Muscle layer of colon (tissue), 2 donors: ENCODE measurements around the gene GRID1.

Experiments
- H3K27ac ChIP-seq: one replicate; pipeline ENCODE4 v1.7.0; 2013; ENCODE audit warnings: low read depth, mild to moderate bottlenecking, low read length, moderate library complexity
- H3K27me3 ChIP-seq, 2 donors: one replicate each; pipeline ENCODE4 v1.7.0; 2013; ENCODE audit warnings: low read length in 2 of 2, mild to moderate bottlenecking in 2 of 2; ENCODE audit not compliant: insufficient read depth in 2 of 2, control insufficient read depth in 1 of 2
- H3K36me3 ChIP-seq: one replicate; pipeline ENCODE4 v1.7.0; 2013; ENCODE audit warnings: mild to moderate bottlenecking, low read length; ENCODE audit not compliant: insufficient read depth
- H3K4me1 ChIP-seq: one replicate; pipeline ENCODE4 v1.7.0; 2013; ENCODE audit warnings: mild to moderate bottlenecking, low read length; ENCODE audit not compliant: insufficient read depth
- H3K4me3 ChIP-seq, 2 donors: one replicate each; pipeline ENCODE4 v1.7.0; 2013; ENCODE audit warnings: low read length in 2 of 2, low read depth in 1 of 2, mild to moderate bottlenecking in 1 of 2, moderate library complexity in 1 of 2
- H3K9ac ChIP-seq: one replicate; pipeline ENCODE4 v1.7.0; 2013; ENCODE audit warnings: low read length
- H3K9me3 ChIP-seq: one replicate; pipeline ENCODE4 v1.7.0; 2013; ENCODE audit warnings: mild to moderate bottlenecking, low read length
- donor health status: abdominal sarcoma.
- donor health status: Adenocarcinoma of cecum.

The GRID1 gene

DNA sequence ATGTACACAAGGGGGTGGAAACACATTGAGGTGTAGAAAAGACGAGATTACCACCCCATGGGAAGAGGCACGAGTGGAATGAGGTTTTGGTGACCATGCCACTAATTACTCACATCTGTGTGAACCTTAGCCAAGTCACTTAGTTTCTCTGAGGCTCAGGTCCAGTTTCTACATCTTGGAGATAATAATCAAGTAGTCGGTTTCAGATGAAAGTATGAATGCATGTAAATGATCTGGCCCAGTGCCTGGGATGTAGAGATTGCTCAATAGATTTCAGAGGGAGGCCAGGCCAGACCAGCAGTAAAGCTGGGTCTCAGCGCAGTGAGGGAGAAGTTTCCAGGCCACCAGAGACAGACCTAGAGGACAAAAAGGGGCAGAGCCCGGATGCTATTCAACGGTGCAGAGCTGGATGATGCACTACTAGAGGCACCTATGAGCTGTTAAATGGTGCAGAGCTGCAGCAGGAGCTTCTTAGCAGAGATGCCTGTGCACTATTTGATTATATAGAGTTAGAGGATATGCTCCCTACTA, 725.1 kb downstream of the GRID1 start:
- H3K27me3 ChIP-seq = no peaks in the 10 kb centered on the region
- no peaks in the 10 kb centered on the region for H3K9me3 ChIP-seq
- H3K27ac ChIP-seq = no peak overlapping the region
- no peaks in the 10 kb centered on the region for H3K36me3 ChIP-seq
- H3K4me3 ChIP-seq = no peak overlapping the region
- no peak overlapping the region for H3K9ac ChIP-seq
- H3K4me1 ChIP-seq = peaks cover 15% of the 10 kb centered on the region

DNA sequence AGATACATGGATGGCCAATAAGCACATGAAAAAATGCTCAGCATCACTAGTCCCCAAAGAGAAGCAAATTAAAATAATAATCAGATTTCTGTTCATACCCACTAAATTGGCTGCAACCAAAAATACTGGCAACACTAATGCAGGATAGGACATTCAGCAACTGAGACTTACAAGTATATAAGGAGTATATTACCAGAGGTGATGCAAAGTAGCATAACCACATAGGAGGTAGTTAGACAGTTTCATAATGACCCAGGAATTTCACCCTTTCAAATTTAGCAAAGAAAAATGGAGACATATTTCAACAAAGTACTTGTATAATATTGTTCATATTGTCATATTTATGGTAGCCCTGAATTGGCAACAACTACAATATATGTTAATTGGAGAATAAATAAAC, 727.8 kb downstream of the GRID1 start:
- H3K9ac ChIP-seq = no peak overlapping the region
- H3K4me1 ChIP-seq = peaks cover 15% of the 10 kb centered on the region
- no peak overlapping the region for H3K4me3 ChIP-seq
- H3K9me3 ChIP-seq = no peaks in the 10 kb centered on the region
- no peaks in the 10 kb centered on the region for H3K36me3 ChIP-seq
- H3K27ac ChIP-seq = no peak overlapping the region
- H3K27me3 ChIP-seq = no peaks in the 10 kb centered on the region

DNA sequence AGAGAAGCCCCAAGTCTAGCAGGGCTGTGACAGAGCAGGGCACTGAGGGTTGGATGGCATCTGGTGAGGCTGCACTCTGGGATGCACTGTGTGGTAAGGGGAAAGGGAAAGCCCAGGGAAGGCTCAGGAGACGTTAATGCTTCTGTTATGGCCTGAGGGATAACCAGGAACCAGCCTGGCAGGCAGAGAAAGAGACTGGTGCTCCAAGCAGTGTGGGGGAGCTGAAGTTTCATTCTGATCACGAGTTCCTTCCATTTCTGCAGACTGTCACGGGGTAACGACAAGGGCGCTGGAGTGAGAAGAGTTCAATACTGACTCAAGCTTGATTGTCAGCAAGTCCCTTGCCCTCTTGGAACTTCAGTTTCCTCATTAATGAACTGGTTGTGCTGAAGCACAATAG, 730.9 kb downstream of the GRID1 start:
- no peak overlapping the region for H3K27ac ChIP-seq
- no peaks in the 10 kb centered on the region for H3K4me1 ChIP-seq
- H3K9me3 ChIP-seq = no peaks in the 10 kb centered on the region
- H3K27me3 ChIP-seq = no peaks in the 10 kb centered on the region
- no peak overlapping the region for H3K9ac ChIP-seq
- H3K4me3 ChIP-seq = no peak overlapping the region
- no peaks in the 10 kb centered on the region for H3K36me3 ChIP-seq

DNA sequence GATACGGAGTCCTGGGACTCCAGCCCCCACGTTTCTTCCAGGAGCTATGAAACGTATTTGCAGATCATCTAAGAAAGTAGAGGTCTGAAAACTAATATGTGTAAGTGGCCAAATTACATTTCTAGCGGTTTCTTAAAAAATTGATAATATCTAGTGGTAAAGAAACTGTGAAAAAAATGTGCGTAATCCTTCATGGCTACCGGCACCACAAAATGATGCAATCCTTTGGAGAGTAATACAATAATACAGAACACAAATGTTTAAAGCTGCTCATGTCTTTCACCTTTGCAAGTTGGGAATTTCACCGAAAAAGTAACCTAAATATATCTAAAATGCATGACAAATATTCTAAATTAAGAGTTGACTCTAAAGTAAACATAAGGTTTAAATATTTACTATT, 742.1 kb downstream of the GRID1 start:
- no peak overlapping the region for H3K27ac ChIP-seq
- H3K9ac ChIP-seq = no peak overlapping the region
- no peaks in the 10 kb centered on the region for H3K36me3 ChIP-seq
- H3K27me3 ChIP-seq = no peaks in the 10 kb centered on the region
- no peaks in the 10 kb centered on the region for H3K9me3 ChIP-seq
- no peak overlapping the region for H3K4me3 ChIP-seq
- no peaks in the 10 kb centered on the region for H3K4me1 ChIP-seq

DNA sequence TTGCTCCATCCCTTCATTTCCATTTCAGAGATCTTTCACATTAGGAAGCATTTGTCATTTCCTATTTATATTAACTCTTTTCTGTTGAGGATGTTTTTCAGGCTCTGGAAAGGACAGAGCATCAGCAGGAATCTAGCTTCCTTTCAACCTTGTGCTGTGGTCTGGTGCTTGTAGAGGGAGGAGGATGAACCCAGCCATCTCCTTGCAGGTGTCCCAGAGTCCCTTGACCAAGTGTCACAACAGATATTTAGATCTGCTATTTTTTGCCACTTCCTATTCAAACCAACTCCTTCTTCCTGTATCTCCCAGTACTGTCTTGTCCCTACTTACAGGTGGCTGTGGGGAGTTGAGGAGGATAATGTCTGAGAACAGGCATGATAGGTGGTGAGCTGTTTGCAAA, 742.8 kb downstream of the GRID1 start:
- Histone ChIP-seq H3K9me3 (no peaks in the 10 kb centered on the region), H3K27me3 (no peaks in the 10 kb centered on the region), H3K4me1 (no peaks in the 10 kb centered on the region), H3K27ac (no peak overlapping the region), H3K36me3 (no peaks in the 10 kb centered on the region), H3K4me3 (no peak overlapping the region), H3K9ac (no peak overlapping the region)

DNA sequence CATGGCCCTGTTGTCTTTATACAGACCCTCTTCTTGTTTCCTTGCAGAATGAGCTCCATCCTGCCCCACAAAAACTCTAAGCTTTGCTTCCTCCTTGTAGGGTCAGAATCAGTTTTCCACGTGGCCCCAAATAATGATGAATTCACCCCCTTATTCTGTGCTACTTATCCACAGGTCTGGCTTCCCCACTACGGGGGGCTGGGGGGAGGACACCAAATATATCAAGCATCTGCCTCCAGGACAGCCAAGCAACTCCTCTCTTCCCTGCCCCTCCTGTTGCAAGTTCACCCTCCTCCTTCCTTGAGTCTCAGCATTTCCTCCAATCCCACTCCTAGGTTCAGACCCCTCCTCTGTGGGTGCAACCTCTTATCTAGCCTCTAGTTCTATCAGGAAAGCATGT, 743.3 kb downstream of the GRID1 start:
- Histone ChIP-seq H3K4me3 (no peak overlapping the region), H3K9me3 (no peaks in the 10 kb centered on the region), H3K27ac (no peak overlapping the region), H3K9ac (no peak overlapping the region), H3K4me1 (no peaks in the 10 kb centered on the region), H3K36me3 (no peaks in the 10 kb centered on the region), H3K27me3 (no peaks in the 10 kb centered on the region)

DNA sequence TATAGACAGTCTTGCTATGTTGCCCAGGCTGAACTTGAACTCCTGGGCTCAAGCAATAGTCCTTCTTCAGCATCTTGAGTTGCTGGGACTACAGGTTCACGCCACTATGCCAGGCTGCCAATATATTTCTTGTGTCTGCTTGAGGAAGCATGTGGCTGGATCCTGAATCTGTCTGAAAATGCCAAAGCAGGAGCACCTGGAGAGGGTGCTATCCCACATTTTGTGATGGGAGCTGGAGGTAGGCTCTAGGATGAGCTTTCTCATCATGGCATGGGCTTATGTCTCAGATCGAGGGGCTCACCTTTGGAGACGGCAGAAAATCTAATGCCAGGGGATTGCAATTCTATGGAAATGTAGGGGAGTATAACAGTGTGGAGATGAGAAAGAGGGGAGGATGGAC, 744.2 kb downstream of the GRID1 start:
- no peaks in the 10 kb centered on the region for H3K27me3 ChIP-seq
- H3K36me3 ChIP-seq = no peaks in the 10 kb centered on the region
- no peak overlapping the region for H3K27ac ChIP-seq
- no peak overlapping the region for H3K9ac ChIP-seq
- H3K4me3 ChIP-seq = no peak overlapping the region
- H3K4me1 ChIP-seq = no peaks in the 10 kb centered on the region
- H3K9me3 ChIP-seq = no peaks in the 10 kb centered on the region

DNA sequence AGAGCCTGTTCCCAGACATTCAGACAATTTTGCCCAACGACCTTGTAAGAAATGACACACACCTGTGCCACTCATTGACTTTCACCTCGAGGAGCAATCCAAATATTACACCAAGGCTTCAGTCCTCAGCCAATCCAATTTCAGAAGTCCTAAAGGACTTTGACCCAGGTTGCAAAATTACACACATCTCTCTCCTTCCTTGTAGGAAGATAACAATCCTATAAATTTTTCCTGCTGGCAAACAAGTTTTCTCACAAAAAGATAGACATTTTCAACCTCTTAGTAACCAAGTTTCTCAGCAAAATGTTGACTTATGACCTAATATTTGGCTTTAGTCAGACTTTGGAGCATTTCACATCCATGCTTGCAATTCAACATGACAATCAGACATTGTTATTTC, 745.0 kb downstream of the GRID1 start:
- no peaks in the 10 kb centered on the region for H3K4me1 ChIP-seq
- H3K9me3 ChIP-seq = no peaks in the 10 kb centered on the region
- no peak overlapping the region for H3K9ac ChIP-seq
- H3K4me3 ChIP-seq = no peak overlapping the region
- no peaks in the 10 kb centered on the region for H3K36me3 ChIP-seq
- H3K27ac ChIP-seq = no peak overlapping the region
- no peaks in the 10 kb centered on the region for H3K27me3 ChIP-seq

DNA sequence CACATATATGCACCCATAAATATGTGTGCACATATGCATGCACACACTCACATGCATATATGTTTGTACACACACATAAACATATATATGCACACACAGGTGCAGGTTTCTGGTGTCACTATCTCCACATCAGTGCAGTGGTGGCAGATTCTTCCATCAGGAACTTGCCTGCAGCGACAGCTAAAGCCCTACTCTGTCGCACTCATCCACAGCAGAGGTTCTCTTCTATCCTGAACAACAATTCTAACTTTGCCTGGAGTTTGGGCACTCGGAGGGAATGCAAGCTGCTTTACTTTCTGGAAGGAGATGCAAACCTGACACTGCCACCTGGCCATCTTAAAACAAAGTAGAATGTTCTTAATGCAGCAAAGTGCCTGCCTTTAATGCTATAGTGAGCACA, 745.8 kb downstream of the GRID1 start:
- Histone ChIP-seq H3K27me3 (no peaks in the 10 kb centered on the region), H3K9ac (no peak overlapping the region), H3K9me3 (no peaks in the 10 kb centered on the region), H3K36me3 (no peaks in the 10 kb centered on the region), H3K27ac (no peak overlapping the region), H3K4me3 (no peak overlapping the region), H3K4me1 (no peaks in the 10 kb centered on the region)

DNA sequence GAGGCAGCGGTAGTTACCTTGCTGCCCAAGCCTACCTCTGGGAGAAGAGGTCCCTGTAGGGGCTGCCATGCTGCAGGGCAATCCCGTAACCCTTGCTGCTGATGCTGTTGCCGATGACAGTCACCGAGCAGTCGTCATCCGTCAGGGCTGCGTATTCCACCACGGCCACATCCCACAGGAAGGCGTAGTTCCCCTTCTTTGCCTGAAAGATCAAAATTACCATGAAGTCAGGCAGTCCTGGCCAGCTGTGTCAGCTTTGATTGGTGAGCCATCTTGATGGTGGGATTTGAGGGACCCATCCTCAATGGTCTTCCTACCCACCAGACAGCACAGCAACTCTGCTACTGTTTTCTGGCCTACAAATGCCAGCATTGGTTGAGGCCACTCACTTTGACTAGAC, 746.8 kb downstream of the GRID1 start:
- Histone ChIP-seq H3K9ac (no peak overlapping the region), H3K36me3 (no peaks in the 10 kb centered on the region), H3K27me3 (no peaks in the 10 kb centered on the region), H3K4me3 (no peak overlapping the region), H3K9me3 (no peaks in the 10 kb centered on the region), H3K4me1 (no peaks in the 10 kb centered on the region), H3K27ac (no peak overlapping the region)

DNA sequence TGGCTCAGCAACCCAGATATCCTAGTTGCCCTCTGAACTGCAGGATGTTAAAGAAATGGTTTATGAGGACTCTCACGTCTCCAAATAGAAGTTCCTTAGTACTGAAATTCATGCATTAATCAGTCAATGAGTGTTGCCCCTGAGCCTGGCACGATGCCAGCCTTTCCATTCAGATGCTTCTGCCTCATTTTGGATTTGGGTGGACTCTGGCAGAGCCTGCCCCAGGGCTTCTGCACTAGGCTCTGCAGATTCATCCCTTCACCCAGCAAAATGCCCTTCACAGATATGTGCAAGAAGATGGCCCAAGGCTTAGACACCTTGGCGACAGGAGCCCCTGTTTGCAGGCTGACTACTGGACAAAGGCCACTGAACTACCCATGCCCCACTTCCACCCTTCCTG, 747.8 kb downstream of the GRID1 start:
- H3K27ac ChIP-seq = no peak overlapping the region
- H3K4me1 ChIP-seq = no peaks in the 10 kb centered on the region
- no peaks in the 10 kb centered on the region for H3K27me3 ChIP-seq
- no peak overlapping the region for H3K4me3 ChIP-seq
- no peaks in the 10 kb centered on the region for H3K9me3 ChIP-seq
- no peak overlapping the region for H3K9ac ChIP-seq
- H3K36me3 ChIP-seq = no peaks in the 10 kb centered on the region

DNA sequence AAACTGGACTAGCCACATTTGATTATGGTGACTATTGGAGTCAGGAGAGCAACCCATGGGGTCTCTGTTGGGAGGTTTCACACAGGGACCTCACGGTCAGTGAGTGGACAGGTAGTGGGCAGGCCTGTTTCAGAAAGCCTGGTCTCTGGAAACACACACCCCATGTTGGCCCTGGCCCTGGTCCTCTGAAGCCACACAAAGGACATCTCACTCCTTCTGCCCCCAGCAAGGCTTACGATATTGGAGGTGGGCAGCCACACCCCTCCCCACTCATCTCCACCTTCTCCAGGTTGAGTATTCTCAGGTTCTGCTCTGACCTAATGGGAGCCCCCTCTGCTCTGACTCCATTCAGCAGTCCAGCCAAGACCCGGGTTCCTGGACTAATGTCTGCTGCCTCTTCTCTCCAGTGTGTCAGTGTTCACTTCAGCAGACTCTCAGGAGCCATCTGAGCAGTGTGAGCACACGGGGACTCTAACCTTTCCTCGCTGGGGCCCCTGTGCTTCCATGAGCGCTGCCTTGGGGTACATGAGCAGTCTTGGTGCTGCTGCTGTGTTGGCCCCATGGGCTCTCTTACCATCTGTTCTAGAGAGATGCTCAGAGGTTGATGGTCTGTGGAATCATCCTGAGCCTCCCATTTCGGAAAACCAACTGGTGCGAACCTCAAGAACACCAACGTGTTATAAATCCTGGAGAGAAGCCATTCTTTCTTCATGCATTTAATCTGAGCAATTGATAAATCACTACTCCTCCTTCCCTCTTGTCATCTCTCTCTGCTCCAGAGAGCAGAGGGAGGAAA, 748.6 kb downstream of the GRID1 start:
- no peaks in the 10 kb centered on the region for H3K27me3 ChIP-seq
- H3K4me1 ChIP-seq = no peaks in the 10 kb centered on the region
- H3K9ac ChIP-seq = no peak overlapping the region
- no peak overlapping the region for H3K4me3 ChIP-seq
- H3K9me3 ChIP-seq = no peaks in the 10 kb centered on the region
- no peaks in the 10 kb centered on the region for H3K36me3 ChIP-seq
- H3K27ac ChIP-seq = no peak overlapping the region
